ENCODE data around the gene BZW1. TPM values are rescaled to one million over a fixed set of nuclear protein-coding genes. Genes with fewer than 3 reads are reported as not detected.
"Not testable (repeated sequence)": the region's sequence is repeated elsewhere in the genome, so short reads cannot be mapped to it uniquely, and the experiment has no call there.

The BZW1 gene
- total RNA-seq, 4 donors from 2014 or later = 179 to 285 (median 244) TPM

DNA sequence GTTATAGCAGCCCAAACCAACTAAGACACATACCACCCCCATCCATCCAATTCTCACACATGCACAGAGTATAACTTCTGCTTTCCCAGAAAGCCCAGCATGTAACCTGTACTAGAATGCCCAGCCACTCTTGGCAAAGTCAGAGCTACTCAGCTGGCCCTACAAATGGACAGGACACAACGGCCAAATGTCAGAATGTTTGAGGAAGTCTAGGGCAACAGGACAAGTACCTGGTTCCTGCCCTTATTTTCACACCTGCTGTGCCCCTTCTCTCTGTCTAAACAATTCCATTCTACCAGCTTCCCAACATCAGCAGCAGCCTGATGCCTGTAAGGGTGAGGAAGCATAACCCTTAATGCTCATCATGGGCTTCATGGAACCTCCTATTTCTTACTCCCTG is 15.1 kb upstream of the BZW1 start:
- 67 to 73% methylated on average over 1 of the region's 1 CpG for WGBS, 2 donors
- H3K4me1 ChIP-seq = peaks cover 0 to 30% (median 0%) of the 10 kb centered on the region in 4 donors
- DNase-seq (ENCODE audit: low spot score in 2 of 2) = no peak
- no peak for TF ChIP-seq EP300 (IDR thresholded peaks at IDR 0.05)
- no peak for TF ChIP-seq CTCF (IDR thresholded peaks at IDR 0.05)
- TF ChIP-seq POLR2A (IDR thresholded peaks at IDR 0.05) = no peak
- H3K27me3 ChIP-seq = no peaks in the 10 kb centered on the region
- peak overlapping the region; percentile 23 to 80 (median 60) for H3K27ac ChIP-seq
- H3K9me3 ChIP-seq = no peaks in the 10 kb centered on the region
- H3K4me3 ChIP-seq = no peak overlapping the region
- H3K36me3 ChIP-seq = no peaks in the 10 kb centered on the region

GRCh38 chr2:200797242-200797770 is 14.4 kb upstream of the BZW1 start:
- Histone ChIP-seq H3K36me3 (no peaks in the 10 kb centered on the region), H3K4me3 (no peak overlapping the region), H3K4me1 (peaks cover 0 to 30% (median 0%) of the 10 kb centered on the region in 4 donors), H3K27ac (peak overlapping the region; percentile 23 to 80 (median 64)), H3K9me3 (no peaks in the 10 kb centered on the region), H3K27me3 (no peaks in the 10 kb centered on the region)
- 62 to 70% methylated on average over 7 of the region's 7 CpGs for WGBS, 2 donors
- peak; percentile 59 to 79 for TF ChIP-seq EP300 (IDR thresholded peaks at IDR 0.05)
- no peak for TF ChIP-seq CTCF (IDR thresholded peaks at IDR 0.05)
- peak; percentile 47 to 79 for DNase-seq (ENCODE audit: low spot score in 2 of 2)

DNA sequence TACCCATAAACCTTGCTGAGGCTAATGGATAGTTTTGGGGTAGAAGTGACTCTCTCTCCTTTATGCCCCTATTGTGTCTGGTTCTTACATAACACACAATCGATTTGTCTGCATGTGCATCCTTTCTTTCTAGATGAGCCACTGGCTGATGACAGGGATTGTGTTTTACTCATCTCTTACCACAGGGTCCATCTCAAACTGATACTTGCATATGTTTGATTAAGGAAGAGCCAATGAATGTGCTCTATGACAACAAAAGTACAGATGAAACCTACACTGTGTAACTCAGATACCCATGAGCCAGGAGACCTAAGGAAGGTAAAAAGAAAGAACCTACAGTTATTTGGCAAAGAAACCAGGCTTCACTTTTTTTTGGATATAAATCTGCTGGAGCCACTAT is 13.2 kb upstream of the BZW1 start:
- no peaks in the 10 kb centered on the region for H3K36me3 ChIP-seq
- WGBS, 2 donors = 92 to 96% methylated on average over 1 of the region's 1 CpG
- TF ChIP-seq CTCF (IDR thresholded peaks at IDR 0.05) (no peak), POLR2A (IDR thresholded peaks at IDR 0.05) (no peak), EP300 (IDR thresholded peaks at IDR 0.05) (no peak)

DNA sequence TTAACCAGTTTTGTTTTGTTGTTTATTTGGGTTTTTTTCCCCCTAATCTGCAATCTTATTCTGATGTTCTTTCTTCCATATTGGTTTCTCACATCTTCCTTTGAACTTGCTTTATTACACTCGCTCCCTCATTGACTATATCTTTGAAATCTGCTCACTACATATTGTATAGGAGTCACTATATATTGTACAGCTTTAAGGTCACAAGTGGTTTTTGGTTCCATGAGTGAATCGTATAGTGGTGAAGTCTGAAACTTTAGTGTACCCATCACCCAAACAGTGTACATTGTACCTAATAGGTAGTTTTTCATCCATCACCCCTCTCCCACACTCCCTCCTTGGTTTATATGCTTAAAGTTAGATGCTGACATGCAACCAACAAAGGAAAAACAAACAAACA is 11.3 kb upstream of the BZW1 start:
- H3K4me3 ChIP-seq = no peak overlapping the region
- no peaks in the 10 kb centered on the region for H3K9me3 ChIP-seq
- no peaks in the 10 kb centered on the region for H3K27me3 ChIP-seq
- no peak overlapping the region for H3K27ac ChIP-seq
- no peaks in the 10 kb centered on the region for H3K36me3 ChIP-seq
- TF ChIP-seq CTCF (IDR thresholded peaks at IDR 0.05) (no peak), POLR2A (IDR thresholded peaks at IDR 0.05) (no peak)
- peaks cover 0 to 23% (median 0%) of the 10 kb centered on the region in 4 donors for H3K4me1 ChIP-seq
- WGBS, 2 donors = 90 to 92% methylated on average over 2 of the region's 2 CpGs
- DNase-seq (ENCODE audit: low spot score in 2 of 2) = no peak

More for the DNA sequence above, 13.2 kb upstream of the BZW1 start:
- DNase-seq (ENCODE audit: low spot score in 2 of 2) = no peak
- Histone ChIP-seq H3K4me3 (no peak overlapping the region), H3K4me1 (peaks cover 0 to 30% (median 0%) of the 10 kb centered on the region in 4 donors), H3K9me3 (no peaks in the 10 kb centered on the region), H3K27ac (no peak overlapping the region), H3K27me3 (no peaks in the 10 kb centered on the region)

DNA sequence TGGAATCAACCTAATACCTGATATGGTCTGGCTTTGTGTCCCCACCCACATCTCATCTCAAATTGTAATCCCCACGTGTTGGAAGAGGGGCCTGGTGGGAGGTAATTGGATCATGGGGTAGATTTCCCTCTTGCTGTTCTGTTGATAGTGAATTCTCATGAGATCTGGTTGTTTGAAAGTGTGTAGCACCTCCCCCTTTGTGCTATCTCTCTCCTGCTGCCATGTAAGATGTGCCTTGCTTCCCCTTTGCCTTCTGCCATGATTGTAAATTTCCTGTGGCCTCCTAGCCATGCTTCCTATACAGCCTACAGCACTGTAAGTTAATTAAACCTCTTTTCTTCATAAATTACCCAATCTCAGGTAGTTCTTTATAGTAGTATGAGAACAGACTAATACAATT is 10.3 kb upstream of the BZW1 start:
- not testable (repeated sequence) for H3K4me3 ChIP-seq; H3K27me3 ChIP-seq; H3K36me3 ChIP-seq; H3K9me3 ChIP-seq; H3K27ac ChIP-seq; DNase-seq (ENCODE audit: low spot score in 2 of 2)
- peaks cover 0 to 18% (median 0%) of the 10 kb centered on the region in 4 donors for H3K4me1 ChIP-seq
- no CpG with 5 or more reads among the region's 1 CpG for WGBS, 2 donors

Data from tibial nerve (tissue), 4 donors.